ENCODE measurements around the gene PCDH1.
"Not testable (repeated sequence)": the region's sequence is repeated elsewhere in the genome, so short reads cannot be mapped to it uniquely, and the experiment has no call there.

The PCDH1 gene

DNA sequence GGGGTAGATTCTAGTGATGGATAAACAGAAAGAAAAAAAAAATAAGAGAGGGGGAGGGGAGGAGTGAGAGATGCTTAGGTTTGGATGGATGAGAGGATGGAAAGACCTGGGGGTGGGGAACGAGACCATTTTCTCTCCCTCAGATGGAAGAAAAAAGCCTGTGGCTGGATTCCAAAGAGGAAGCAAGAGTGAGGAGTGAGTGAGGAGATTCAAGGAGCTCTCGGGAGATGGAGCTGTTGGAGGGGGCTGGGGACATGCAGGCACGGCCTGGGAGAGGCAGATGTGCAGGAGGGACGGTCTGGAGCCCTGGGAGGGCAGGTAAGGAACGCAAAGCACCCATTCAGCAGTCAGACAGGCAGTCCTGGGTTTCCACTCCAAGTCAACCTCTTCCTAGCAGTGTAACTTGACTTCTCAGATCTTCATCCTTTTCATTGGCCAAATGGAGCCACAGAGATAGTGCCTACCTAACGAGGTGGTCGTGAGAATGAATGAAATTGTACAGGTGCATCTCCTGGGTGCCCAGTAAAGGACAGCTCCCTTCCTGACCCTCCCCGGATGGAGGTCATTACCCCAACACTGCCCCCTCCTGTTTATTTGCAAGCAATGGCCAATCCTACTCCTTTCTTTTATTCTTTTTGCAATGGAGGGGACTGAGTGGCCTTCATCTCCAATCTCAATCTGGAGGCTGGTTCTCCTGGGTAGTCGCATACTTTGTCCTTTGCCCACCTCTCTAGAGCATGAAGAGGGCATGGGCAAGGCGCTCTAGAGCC lies 52.2 kb downstream of the PCDH1 start:
- TF ChIP-seq CTCF (IDR thresholded peaks at IDR 0.05; ENCODE audit: insufficient read depth, missing control alignments) = peak; percentile 21
- DNase-seq (ENCODE audit: insufficient read length, low spot score) = no peak
- no peak for FAIRE-seq

- TF ChIP-seq CTCF (IDR thresholded peaks at IDR 0.05; ENCODE audit: insufficient read depth, missing control alignments) = no peak
- no peak for FAIRE-seq
- no peak for DNase-seq (ENCODE audit: insufficient read length, low spot score)
Observed at GRCh38 chr5:141825241-141825671, 53.0 kb downstream of the PCDH1 start.

DNA sequence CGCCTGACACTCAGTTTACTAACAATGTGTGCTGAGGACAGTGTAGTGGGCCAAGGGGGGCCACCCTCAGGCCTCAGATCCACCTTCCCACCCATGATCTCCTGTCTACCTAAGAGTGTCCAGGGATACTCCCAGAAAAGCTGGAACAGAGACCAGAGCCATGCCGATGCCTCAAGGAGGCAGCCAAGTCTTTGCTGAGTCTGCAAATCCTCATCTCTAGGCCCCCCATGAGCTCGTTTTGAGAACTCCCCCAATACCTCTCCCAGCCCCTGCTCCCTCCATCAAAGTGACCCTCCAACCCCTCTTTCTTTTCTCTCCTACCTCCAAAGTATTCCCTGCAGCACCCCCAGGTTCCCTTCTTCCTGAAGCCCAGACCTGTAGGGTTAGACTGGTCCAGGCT lies 53.5 kb downstream of the PCDH1 start:
- FAIRE-seq = no peak
- TF ChIP-seq CTCF (IDR thresholded peaks at IDR 0.05; ENCODE audit: insufficient read depth, missing control alignments) = no peak
- no peak for DNase-seq (ENCODE audit: insufficient read length, low spot score)

- no peak for TF ChIP-seq CTCF (IDR thresholded peaks at IDR 0.05; ENCODE audit: insufficient read depth, missing control alignments)
- DNase-seq (ENCODE audit: insufficient read length, low spot score) (no peak), FAIRE-seq (no peak)
Observed at GRCh38 chr5:141823056-141823455, 55.2 kb downstream of the PCDH1 start.

DNA sequence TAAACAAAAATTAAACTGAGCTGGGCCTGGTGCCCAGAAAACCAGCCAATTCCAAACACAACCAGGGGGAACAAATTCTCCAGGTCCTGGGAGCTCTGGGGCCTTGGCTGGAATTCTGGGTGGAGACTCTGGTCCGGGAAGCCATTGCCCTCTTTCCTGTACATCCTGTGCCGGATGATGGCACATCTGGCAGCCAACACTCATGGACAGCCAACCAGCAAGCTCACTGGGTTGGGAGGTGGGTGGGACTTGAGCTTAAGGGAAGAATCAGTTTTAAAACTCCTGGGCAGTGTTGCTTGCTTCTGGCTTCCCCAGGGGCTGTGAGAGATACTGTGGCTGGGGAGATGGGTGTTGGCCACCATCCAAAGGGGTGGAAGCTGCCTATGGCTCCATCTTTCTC lies 56.1 kb downstream of the PCDH1 start:
- TF ChIP-seq CTCF (IDR thresholded peaks at IDR 0.05; ENCODE audit: insufficient read depth, missing control alignments) = no peak
- no peak for DNase-seq (ENCODE audit: insufficient read length, low spot score)
- FAIRE-seq = no peak

GRCh38 chr5:141821430-141821925 lies 56.7 kb downstream of the PCDH1 start:
- DNase-seq (ENCODE audit: insufficient read length, low spot score) (no peak), FAIRE-seq (no peak)
- TF ChIP-seq CTCF (IDR thresholded peaks at IDR 0.05; ENCODE audit: insufficient read depth, missing control alignments) = no peak

GRCh38 chr5:141820686-141821085 lies 57.5 kb downstream of the PCDH1 start:
- DNase-seq (ENCODE audit: insufficient read length, low spot score); FAIRE-seq: not testable (repeated sequence)
